DMS53 (cell line): ENCODE measurements around the gene GNAO1.

Source experiments
- DNase-seq: peaks from one replicate; lab custom pipeline; 2025; lab: John Stamatoyannopoulos, UW

GNAO1 gene

DNA sequence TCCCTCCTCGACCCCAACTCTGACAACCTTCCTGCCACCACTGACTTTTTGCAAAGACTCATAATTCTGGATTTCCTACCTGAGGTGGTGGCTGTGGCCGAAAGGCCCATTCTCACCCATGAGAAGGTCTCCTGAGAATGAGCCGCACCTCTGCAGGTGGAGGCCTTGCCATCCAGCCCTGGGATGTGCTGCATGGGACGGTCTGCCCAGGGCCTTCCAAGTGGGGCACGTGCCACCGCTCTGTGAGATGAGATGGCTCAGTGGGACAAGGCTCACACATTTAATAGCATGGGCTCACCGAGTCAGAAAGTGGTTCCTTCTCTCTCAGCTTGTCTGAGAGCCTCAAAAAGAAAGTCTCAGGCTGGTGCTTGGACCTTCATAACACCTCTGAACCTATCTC lies 121.3 kb downstream of the GNAO1 start:
- peak; percentile 51 for DNase-seq

DNA sequence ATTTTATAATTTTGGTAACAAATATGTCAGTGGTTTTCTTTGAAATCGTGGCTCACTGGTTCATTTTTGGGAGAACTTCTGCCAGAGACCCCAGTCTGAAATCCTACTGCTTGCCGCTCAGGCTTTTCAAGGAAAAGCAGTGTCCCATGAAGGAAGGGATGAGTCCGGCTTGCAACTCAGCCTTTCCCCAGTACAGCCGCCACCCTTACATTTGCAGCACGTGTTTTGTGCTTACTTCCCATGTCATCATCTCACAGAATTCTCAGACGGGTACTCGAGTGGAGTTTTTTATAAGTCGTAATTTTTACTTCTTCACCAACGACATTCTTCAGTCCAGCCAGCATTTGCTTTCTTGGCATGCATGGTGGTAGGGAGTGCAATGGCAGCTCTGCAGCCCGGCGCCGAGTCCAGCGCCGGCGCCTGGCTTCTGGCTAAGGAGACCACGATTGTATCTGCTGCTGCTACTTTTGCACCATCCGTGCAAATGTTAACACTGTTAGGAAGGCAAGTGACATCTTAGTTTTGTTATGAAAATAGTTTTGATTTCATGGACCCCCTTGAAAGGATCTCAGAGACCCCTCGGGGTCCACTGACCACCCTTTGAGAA lies 123.1 kb downstream of the GNAO1 start:
- no peak for DNase-seq

DNA sequence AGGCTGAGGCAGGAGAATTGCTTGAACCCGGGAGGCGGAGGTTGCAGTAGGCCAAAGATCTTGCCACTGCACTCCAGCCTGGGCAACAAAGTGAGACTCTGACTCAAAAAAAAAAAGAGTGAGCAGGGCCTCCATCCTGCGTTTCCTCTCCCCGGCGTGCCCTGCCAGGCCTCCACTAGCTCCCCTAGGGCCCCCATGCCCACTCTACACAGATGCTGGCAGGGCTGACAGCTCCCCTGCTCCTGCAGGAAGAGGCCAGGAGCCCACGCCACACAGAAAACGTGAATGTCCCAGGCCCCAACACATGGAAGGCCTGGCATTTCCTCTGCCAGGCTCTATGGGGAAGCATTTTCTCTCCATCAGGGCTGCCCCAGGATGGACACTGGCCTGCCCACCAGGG lies 124.7 kb downstream of the GNAO1 start:
- no peak for DNase-seq

DNA sequence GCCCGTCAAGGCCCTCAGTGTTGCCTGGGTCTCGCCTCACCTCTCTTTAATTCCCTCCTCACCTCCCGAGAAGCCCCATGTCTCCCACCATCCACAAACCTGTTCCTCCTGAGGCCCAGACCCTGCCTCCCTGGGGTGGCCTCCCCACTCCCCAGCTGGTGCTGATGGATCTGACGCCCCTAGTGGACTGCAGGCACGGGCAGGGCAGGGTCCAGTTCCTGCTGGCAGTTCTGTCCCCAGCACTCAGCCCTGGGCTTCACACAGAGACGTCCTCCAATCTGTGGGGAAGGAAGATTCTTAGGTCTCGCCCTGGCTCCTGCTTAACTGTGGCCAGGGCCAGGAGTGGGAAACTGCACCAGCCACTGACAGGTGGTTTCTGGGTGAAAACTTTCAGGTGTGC lies 125.3 kb downstream of the GNAO1 start:
- DNase-seq, result no peak

DNA sequence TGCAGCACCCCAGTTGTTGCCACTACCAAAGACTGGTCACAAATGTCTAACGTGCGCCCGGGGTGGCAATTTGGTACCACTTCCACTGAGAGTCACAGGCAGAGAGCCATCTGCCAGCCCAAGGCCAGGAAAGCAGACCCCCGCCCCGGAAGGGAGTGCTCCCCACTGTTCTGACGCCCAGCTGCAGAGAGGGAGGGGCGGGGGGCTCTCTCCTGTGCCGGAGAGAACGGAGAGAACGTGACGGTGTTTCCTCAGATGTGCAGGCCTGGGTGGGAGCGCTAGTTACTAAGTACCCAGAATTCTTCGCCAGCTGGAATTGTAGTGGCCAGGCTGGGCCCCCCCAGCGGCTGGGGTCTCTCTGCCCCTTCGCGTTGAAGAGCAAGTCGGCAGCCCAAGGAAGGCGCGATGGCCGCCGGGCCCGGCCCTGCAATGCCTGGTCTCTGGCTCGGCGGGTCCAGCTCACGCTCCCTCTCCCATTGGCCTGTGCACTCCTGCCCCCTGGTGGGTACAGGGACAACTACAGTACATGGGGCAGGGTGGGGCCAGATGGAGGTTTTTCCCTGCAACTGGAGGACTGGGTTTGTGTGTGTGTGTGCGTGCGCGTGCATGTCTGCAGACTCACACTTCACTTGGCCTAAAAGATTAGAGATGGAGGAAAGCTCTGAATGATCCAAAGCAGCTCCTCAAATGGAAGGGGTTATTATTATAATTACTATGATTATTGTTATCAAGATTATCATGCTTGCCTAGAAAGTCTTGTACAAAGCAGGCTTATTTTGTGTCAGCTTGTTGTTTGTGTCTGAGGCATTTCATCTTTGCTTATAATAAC lies 126.9 kb downstream of the GNAO1 start:
- peak; percentile 82 for DNase-seq

DNA sequence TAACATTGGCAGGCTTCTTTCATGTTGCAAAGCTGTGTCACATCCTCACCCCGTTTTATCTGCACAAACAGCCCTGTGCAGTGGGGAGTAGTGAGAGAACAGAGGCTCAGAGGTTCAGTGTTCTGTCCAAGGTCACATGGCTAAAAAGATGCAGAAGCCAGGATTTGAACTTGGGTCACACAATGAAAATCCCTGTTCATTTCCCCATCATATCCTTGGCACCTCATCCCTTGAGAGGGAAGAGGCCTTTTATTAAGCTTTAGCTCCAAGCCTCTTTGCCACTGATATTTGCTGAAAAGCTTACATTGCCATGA lies 127.5 kb downstream of the GNAO1 start:
- no peak for DNase-seq

DNA sequence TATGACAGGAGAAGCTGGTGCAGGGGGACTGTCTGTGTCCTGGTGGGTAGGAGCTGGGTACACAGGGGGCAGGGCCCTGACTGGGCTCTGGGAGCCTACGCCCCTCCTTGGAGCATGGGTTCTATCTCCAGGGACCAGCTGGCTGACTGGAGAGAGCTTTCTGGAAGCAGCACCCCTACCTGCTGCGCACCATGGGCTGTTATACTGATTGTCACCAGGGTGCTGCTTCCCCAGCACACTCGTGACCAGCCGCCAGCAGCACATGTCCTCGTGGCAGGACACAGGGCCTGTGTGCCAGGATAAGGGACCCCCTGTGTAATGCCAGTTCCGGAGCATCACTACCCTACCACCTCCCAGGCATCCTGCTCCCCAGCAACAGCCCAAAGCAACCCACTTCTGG lies 128.1 kb downstream of the GNAO1 start:
- DNase-seq, result no peak

DNA sequence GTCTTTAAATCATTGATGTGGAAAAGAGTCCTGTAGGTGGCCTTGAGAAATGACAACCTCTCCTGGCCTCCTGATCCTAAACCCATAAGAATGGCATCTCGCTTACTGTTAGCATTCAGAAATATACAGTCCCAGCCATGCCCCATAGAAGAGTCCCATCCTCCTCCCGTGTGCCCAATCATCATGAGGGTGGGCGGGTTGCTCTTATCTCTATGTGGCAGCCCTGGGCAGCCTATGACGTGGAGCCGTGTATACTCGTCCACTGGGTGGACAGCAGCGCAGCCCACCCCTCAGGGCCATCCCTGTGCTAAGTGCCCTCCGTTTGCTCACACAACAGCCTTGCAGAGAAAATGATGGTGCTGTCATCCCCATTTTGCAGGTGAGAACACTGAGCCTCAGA lies 128.8 kb downstream of the GNAO1 start:
- no peak for DNase-seq

DNA sequence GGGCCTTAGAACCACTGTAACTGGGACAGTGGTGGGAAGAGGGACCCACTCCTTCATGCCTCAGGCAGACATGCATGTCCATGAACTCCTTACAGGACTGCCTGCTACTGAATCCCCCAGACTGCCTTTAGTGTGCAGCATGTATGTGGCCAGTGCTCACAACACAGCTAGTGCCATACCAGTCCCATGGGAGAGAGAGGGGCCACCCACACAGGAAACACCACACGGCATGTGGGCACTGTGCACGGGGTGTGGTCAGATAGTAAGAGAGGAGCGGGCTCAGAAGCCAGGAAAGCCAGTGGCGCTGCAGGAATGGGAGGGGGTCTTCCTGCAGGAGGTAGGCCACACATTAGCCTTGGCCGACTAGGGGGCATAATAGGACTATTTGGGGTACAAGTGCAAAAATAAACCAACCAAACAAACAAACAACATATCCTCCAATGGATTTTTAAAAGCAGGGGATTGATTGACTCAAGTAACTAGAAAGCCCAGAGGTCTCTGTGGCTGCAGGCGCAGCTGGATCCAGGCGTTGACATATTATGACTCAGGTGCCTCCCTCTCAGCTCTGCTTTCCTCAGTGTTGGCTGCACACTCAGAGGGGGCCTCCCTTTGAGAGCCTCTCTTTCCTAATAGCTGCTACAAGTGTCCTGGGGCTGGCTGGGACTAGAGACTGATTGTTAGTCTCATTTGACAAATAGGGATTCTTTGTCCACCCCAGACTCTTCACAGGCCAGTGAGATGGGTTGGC lies 129.7 kb downstream of the GNAO1 start:
- no peak for DNase-seq

DNA sequence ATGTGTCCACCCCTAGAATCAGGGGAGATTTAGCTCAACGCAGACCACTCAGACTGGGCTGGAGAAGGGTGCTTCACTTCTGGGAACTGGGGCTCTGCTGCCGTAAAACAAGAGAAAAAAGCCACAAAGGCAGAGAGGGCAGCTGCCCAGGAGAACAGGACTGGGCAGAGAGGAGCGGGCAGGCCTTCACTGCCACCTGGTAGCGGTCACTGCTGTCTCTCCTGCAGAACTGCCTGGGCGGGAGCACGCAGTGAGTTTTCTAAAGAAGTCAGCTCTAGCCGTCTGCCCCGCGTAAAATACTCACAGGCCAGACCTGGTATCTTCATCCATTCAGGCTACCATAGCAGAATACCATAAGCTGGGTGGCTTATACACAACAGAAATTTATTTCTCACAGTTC lies 130.3 kb downstream of the GNAO1 start:
- DNase-seq, result no peak

DNA sequence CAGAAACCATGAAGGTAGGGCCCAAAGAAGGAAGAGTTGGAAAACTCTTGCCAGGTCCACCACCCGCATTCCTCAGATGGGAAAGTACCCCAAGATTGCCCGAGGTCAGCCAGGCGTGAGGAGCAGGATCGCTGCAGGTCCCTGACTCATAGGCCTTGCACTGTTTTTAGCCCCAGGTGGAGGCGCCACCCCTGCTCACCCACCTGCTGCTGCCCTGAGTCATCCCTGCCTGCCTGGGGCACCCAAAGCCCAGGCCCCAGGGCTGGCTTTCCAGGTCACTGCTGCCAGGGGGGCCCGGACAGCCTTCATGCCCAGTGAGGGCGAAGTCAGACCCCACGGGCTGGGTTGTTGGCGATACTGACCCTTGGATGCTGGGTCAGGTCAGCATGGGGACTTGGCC lies 133.1 kb downstream of the GNAO1 start:
- no peak for DNase-seq

DNA sequence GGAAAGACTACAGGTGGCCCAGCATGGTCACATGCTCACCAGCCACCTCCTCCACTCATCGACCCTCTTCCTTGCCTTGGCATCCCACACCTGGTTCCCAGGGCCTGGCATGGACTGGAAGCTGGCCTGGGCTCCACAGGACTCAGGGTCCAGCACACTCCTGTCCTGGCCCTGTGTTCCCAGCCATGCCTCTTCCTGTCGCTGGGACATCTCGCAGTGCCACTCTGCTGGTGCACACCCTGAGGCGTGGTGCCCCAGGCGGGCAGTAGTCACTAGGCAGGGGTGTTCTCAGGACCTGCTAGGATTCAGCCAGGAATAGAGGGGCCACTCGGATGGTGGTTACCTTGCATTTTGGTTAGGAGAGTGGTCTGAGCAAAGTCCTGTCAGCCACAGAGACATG lies 134.7 kb downstream of the GNAO1 start:
- DNase-seq, result no peak

DNA sequence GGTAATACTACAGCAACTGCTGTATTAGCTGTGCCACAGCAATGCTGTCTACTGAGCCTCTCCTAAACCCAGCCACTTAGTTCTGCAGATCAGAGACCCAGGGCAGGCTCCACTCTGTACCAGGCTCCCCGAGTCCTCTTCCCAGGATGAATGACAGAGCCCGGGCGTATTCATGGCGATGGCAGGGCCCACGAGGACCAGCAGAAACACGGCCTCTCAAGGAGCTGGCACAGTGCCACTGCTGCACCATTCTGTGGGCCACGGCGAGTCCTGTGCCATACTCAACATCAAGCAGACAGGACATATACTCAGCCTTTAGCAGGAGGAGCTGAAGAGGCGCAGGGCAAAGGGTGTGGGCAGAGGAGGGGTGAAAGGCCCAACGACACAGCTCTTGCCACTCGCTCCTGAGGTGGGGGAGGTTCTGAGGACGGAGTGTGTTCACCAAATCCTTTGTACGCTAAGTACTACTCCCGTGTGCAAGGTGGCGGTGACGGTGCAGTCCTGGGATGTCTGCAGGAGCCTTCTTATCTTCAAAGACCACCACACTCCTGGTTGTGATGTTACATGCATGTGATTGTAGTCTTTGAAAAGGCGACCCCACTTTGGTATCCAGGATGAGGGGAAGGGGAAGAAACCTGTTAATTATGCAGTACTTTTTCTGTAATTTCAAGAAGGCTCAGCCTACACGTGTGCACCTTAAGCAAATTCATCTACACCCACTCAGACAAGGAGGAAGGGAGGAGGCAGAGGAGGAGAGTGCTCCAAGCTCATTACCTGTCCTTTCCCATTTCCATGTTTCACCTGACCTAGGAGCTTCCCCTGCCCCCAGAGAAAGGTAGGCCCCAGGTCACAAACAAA lies 136.0 kb downstream of the GNAO1 start:
- DNase-seq, result no peak

DNA sequence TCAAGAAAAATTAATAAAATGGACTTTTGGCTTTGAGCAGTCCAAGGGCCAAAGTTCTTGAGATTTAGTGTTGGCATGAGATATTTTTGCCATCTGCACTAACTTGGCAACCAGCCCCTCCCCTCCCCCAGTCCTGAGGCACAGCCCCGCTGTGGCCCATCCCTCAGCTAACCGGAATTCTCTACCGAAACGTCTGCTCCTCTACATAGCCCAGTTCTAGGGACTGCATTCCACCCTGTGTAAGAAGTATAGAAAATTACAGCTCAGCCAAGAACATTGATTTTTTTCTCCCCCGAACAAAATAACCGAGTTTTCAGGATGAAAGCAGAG lies 136.6 kb downstream of the GNAO1 start:
- no peak for DNase-seq

DNA sequence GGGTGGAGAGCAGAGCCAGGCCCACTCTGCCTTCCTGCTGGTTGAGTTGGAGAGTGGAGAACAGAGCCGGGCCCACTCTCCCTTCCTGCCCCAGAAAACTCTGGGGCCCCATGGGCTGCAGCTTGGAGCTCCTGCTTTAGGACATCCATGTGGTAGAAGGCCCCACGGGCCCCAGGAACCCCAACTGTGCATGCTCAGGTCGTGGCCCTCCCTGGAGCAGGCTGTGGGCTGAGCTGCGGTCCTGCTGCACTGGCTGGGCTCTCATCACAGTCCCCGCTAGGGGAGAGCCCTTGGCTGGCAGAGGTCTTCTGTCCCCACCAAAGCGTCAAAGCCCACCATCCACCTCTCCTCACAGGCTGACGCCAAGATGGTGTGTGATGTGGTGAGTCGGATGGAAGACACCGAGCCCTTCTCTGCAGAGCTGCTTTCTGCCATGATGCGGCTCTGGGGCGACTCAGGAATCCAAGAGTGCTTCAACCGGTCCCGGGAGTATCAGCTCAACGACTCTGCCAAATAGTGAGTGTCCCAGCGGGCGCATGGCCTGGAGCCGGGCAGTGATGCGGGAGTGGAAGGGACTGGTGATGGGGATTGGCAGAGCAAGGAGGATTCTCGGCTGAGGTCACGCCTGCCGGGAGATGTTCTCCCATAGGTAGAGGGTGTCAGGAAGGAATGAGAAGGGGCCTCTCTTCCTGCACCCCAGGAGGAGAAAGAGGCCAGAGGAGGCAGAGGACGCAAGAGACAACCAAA lies 137.2 kb downstream of the GNAO1 start:
- no peak for DNase-seq

DNA sequence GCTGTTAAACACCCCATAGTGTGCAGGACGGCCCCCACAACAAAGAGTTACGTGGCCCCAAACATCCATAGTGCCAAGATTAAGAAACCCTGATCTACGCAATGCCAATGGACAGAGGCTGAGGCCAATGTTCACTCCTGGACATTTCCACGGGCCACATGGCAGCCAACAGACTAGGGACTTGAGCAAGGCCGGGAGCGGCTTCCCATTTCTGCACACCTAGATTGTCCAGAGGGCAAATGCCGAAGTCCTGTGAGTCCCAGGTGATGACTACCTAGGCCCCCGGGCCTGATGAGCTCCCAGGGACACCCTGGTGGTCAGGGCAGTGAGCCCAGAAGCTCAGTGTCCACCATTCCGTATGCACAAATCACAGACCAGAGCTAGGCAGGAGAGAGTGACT lies 138.6 kb downstream of the GNAO1 start:
- DNase-seq, result no peak

DNA sequence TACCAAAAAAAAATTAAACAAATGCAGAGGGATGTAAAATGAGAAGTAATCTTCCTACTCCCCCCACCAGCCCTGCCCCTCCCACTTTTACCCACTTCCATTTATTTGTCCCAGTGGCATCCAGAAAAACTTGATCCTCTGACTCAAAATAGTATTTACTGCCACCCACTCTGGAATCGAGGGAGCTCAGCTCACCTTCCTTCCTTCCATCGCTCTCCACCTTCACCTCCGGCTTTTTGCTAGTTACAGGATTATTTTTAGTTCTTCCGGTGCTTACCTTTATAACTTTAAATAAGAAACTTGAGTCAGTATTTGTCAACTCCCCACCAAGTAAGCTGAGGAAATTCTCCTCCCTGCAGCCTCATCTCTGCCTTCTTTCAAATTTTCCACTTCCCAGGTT lies 139.2 kb downstream of the GNAO1 start:
- no peak for DNase-seq

DNA sequence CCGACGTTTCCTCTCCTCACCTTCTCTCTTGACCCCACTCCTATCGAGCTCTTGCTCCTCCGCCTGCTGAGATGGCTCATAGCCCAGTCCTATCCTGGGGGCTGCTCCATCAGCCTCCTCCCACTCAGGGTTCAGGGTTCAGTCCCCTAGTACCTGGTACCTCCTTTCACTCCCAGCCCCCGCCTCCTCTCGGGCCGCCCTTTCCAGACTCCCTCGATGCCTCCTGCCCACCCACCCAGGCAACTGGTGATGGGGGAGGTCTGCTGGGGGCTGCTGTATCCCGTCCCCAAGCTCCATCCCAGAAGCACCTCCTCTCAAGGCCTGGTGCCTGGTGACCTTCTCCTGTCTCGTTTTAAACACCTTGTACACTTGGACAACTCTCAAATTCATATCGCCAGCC lies 140.1 kb downstream of the GNAO1 start:
- DNase-seq, result no peak

DNA sequence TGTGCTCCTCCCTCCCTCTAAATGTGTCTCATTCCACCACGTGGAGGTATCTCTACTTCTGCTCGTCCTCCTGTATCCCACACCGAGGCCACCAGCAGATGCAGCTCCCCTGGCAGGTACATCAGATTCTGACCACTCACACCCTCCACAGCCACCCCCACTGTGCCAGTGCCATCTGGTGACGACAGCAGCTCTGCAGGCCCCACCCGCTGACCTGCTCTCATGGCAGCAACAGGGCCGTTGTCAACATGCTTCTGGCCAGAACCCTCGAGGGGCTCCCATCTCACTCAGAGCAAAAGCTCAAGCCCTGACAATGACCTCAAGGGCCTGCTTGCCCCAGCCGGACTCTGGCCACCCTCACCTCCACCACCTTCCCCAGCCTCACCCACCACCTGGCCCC lies 140.6 kb downstream of the GNAO1 start:
- no peak for DNase-seq

DNA sequence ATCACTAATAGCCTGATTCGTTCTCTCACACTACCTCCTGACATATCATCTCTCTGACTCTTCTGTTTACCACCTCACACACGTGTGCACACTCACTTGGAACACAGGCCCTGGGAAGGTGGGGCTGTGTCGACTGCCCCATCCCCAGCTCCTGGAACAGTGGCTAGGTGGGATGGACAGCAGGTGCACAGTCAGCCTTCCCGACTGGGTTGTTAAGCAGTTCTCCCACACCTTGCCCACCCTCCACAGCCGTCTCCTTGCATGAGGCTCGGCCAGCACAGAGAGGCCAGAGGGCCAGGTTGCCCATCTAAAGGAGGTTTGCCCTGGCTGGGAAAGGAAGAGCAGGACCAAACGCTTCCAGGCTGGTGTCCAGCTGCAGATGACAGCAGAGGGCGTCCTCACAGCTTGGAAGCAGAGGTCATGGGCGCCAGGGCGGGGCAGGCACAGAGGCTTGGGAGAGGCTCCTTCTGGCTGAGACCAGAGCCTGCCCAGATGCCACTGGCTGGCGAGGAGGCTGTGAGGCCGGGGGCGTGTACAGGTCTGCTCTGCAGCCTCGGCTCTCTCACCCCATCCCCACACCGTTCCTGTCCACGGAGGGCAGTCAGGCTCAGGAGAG lies 141.3 kb downstream of the GNAO1 start:
- DNase-seq, result peak; percentile 71

DNA sequence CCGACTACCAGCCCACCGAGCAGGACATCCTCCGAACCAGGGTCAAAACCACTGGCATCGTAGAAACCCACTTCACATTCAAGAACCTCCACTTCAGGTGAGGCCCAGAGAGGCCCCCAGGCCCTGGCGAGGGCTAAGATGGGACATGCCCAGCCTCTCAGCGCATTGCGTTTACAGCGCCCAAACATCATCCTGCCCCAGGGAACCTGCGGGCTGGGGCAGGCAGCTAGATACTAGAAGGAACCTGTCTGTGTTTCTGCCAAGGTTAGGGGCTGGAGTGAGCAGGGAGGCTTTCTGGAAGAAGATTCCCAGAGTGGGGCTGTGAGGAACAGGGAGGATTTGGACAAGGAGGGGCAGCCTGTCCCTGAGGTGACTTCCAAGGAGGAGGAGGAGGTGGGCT lies 143.5 kb downstream of the GNAO1 start:
- DNase-seq, result no peak
